Calu3 (cell line): ENCODE results near the gene DSG3. TPM values are rescaled to one million over a fixed set of nuclear protein-coding genes. Genes with fewer than 3 reads are reported as not detected.

Source experiments
- BruUV-seq: library from RNA; stranded (reverse); fragments of 400-500 nt; replicated peaks from 2 replicates; lab custom pipeline; 2021; lab: Mats Ljungman, UMichigan
- CTCF ChIA-PET: fragments of 300-600 bp; sonication (Branson Sonifier 250); formaldehyde crosslinking; loops from one replicate; lab custom pipeline; 2022; ENCODE audit warnings: antibody characterized with exemption; lab: Charles Lee
- DNase-seq: peaks from one replicate; pipeline ENCODE4 v3.0.0; 2022
- H3K27ac Mint-ChIP-seq: one replicate; pipeline ENCODE4 v1.8.0; 2022; ENCODE audit warnings: mixed read lengths; ENCODE audit not compliant: unreplicated experiment
- H3K27me3 Mint-ChIP-seq: one replicate; pipeline ENCODE4 v1.8.0; 2022; ENCODE audit warnings: mixed read lengths; ENCODE audit not compliant: unreplicated experiment
- H3K36me3 Mint-ChIP-seq: one replicate; pipeline ENCODE4 v1.8.0; 2022; ENCODE audit warnings: mild to moderate bottlenecking, moderate library complexity, mixed read lengths; ENCODE audit not compliant: insufficient read depth, unreplicated experiment
- H3K4me1 Mint-ChIP-seq: one replicate; pipeline ENCODE4 v1.8.0; 2022; ENCODE audit warnings: mild to moderate bottlenecking, low read depth, mixed read lengths; ENCODE audit not compliant: unreplicated experiment
- H3K4me3 Mint-ChIP-seq: one replicate; pipeline ENCODE4 v1.8.0; 2022; ENCODE audit warnings: mild to moderate bottlenecking, low read depth, moderate library complexity, mixed read lengths; ENCODE audit not compliant: unreplicated experiment
- H3K9me3 Mint-ChIP-seq: one replicate; pipeline ENCODE4 v1.8.0; 2022; ENCODE audit warnings: low read depth, mixed read lengths; ENCODE audit not compliant: unreplicated experiment
- CTCF ChIP-seq: fragments of 200-600 bp; IDR thresholded peaks from one replicate; pipeline ENCODE4 v1.8.0; 2022; ENCODE audit warnings: antibody characterized with exemption; ENCODE audit not compliant: unreplicated experiment
- intact Hi-C: fragments of 100-400 bp; cut with micrococcal nuclease; formaldehyde crosslinking; loops from one replicate; pipeline ENCODE4 v1.10.0; 2022; ENCODE audit not compliant: unreplicated experiment
- total RNA-seq: library from RNA; stranded (reverse); gene quantifications from 2 replicates; pipeline ENCODE4 v1.2.3, GENCODE V29; 2022

The DSG3 gene
- total RNA-seq, 1 experiment from 2014 or later, result 1.8 TPM

GRCh38 chr18:31451625-31452024 lies 4.1 kb downstream of the DSG3 start:
- TF ChIP-seq CTCF, result no peak
- intact Hi-C loops, result loop anchor here (5.0 kb wide), 1 partner anchor 36 kb away; no protein-coding TSS in a partner anchor
- no peak overlapping the region for H3K4me3 Mint-ChIP-seq
- H3K9me3 Mint-ChIP-seq, result no peaks in the 10 kb centered on the region
- DNase-seq, result no peak
- H3K27me3 Mint-ChIP-seq, result no peaks in the 10 kb centered on the region
- BruUV-seq, result no TSS peak
- no peak overlapping the region for H3K27ac Mint-ChIP-seq
- CTCF ChIA-PET, result no interaction called here
- no peaks in the 10 kb centered on the region for H3K36me3 Mint-ChIP-seq
- peaks cover 28% of the 10 kb centered on the region for H3K4me1 Mint-ChIP-seq

- CTCF ChIA-PET, result no interaction called here
- H3K27ac Mint-ChIP-seq, result peak overlapping the region; percentile 72
- no peak for TF ChIP-seq CTCF
- intact Hi-C loops, result loop anchor here (5.0 kb wide), 1 partner anchor 33 kb away; no protein-coding TSS in a partner anchor
- peak; percentile 21 for DNase-seq
- no peaks in the 10 kb centered on the region for H3K27me3 Mint-ChIP-seq
- peaks cover 14% of the 10 kb centered on the region for H3K4me1 Mint-ChIP-seq
- no peak overlapping the region for H3K4me3 Mint-ChIP-seq
- H3K9me3 Mint-ChIP-seq, result no peaks in the 10 kb centered on the region
- H3K36me3 Mint-ChIP-seq, result no peaks in the 10 kb centered on the region
- BruUV-seq, result no TSS peak
Measured at GRCh38 chr18:31454066-31454708, 6.6 kb downstream of the DSG3 start.

GRCh38 chr18:31469629-31470028 lies 22.1 kb downstream of the DSG3 start:
- Mint-ChIP-seq H3K4me1 (no peaks in the 10 kb centered on the region), H3K27ac (no peak overlapping the region), H3K27me3 (no peaks in the 10 kb centered on the region), H3K4me3 (no peak overlapping the region), H3K36me3 (no peaks in the 10 kb centered on the region), H3K9me3 (no peaks in the 10 kb centered on the region)
- CTCF ChIA-PET, result no interaction called here
- no peak for DNase-seq
- BruUV-seq, result no TSS peak
- no peak for TF ChIP-seq CTCF
- intact Hi-C loops, result no loop called here

GRCh38 chr18:31478688-31479087 lies 31.1 kb downstream of the DSG3 start:
- H3K4me3 Mint-ChIP-seq, result no peak overlapping the region
- H3K4me1 Mint-ChIP-seq, result no peaks in the 10 kb centered on the region
- BruUV-seq, result no TSS peak
- no peak overlapping the region for H3K27ac Mint-ChIP-seq
- CTCF ChIA-PET, result no interaction called here
- intact Hi-C loops, result no loop called here
- no peak for DNase-seq
- no peaks in the 10 kb centered on the region for H3K36me3 Mint-ChIP-seq
- TF ChIP-seq CTCF, result no peak
- no peaks in the 10 kb centered on the region for H3K9me3 Mint-ChIP-seq
- H3K27me3 Mint-ChIP-seq, result no peaks in the 10 kb centered on the region
